Stimulated activated CD8-positive, alpha-beta memory T cell treated with anti-CD3 and anti-CD28 coated beads, Interleukin-12 subunit alpha, Interleukin-12 subunit beta, amount 100 ng/mL, for 4 hours (primary cell): ENCODE data around the gene MAML2.

Experiments
- DNase-seq: peaks from one replicate; pipeline ENCODE4 v3.0.0-alpha.2; 2020; ENCODE audit warnings: low read depth

The MAML2 gene

DNA sequence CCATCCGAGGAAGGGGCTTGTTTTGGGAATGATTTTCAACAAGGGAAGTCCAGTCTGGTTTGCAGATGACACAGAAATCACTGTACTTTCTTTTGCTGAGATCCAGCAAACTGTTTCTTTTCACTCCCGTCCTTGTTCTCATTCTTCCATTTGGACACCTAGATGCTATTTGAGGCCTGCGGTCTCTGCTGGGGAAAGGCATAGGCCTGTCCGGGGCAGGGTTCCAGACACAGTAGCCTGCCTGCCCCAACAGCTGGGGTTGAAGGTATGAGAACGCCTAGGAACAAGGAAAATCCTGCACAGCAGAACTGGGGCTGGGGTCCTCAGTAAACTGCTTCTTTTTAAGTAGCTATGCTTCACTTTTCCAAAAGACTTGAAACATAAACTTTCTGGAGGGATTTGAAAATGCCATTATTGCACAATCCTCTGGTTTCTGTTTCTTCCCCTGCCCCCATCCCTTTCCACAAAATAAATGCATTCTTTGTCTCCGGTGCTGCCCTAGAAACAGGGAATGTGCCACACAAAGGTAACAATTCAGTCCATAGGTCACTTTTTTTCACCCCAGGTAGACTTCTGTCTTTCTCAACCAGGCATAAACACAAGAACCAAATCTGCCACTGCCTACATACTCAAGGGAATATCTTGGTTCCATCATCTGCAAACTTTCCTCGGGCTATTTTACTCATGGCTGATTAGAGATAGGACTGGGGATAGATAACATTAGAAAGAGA, 244.3 kb downstream of the MAML2 start:
- DNase-seq = no peak

DNA sequence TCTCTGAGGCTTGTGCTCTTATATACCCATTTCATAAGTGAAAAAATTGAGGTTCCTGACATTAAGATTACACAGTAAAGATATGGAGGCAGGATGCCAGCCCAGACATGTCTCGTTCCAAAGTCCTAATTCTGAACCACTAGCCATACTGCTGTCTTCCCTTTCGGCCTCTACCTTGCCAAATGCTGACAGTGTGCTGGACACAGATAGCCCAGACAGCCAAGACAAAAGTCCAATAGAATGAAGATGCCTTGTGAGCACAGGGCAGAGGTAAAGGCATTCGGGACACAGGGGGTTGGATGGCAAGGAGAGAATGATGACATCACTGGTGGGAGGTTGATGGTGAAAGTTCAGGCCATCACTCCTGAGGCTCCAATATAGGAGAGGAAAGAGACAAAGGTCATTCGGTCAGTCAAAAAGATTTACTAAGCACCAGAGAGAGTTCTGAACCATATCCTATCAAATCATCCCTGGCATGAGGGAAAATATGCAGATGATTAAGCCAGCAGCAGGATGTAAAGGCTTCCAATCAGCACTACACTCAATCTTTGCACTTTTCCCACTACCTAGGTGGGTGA, 245.1 kb downstream of the MAML2 start:
- no peak for DNase-seq

DNA sequence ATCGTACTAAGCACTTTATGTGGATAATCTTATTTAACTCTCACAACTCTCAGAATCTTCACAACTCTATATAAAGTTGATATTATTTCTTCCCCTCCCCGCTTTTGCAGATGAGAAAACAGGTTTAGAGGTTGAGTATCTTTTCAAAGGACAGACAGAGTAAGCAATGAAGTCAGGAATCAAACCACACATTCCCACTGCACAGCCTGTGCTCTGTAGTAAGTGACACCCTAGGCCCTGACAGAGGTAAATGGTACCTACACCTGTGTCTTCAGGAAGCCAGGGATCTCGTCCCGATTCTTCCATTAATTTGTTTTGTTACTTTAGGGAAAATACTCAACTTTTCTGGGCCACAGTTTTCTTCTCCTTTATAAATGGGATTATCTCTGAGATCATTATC, 246.6 kb downstream of the MAML2 start:
- DNase-seq = no peak

DNA sequence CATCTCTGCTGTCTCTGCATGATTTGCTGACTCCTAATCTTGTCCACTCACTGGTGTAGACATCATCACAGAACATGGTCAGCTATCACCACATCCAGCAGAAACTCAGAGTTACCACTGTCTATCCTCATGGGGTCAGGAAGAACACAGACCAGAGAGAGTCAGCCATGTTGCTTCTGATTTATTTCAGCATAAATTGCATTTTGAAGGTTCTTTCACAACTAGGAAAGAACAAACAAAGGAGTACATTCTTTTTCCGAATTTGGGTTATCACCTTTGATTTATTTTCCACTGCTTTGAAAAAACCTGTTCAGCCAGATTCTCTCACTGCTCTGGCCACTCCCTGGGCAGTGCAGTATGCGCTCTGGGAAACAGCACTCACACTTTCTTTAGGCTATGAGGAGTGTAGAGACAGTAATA, 247.1 kb downstream of the MAML2 start:
- DNase-seq = no peak

DNA sequence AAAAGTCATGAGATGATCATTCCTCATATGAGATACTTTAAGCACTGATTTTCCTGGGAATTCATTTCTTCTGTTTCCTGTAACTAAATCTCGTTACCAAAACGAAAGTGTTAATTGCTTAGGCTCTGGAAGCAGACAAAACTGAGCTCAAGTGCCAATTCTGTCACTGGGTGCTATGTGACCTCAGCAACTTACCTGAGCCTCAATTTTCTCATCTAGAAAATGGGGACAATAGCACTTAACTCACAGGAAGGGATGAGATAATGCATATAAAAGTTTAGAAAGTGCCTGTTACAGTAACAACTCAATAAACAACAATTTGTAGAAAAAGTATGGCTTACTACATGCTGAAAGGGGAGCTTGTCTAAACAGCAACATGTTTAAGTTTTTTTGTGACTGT, 248.8 kb downstream of the MAML2 start:
- DNase-seq = no peak

DNA sequence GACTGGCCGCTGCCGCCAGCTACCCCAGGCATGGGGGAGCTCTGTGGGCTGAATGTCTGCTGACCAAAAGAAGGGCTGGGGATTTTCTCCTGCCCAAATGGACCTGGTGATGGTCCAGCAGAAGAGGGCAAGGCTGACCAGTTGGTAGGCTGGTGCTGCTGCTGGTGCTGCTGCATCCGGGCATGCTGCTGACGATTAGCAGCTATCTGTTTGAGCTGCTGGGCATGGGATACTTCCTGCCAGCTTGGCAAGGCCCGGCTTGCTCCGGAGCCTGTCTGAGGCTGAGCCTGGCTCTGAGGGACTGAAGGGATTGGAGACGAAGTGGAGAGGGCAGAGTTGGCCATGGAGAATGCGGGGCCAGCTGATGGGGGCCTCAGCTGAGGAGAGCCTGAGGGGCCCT, 250.5 kb downstream of the MAML2 start:
- no peak for DNase-seq

DNA sequence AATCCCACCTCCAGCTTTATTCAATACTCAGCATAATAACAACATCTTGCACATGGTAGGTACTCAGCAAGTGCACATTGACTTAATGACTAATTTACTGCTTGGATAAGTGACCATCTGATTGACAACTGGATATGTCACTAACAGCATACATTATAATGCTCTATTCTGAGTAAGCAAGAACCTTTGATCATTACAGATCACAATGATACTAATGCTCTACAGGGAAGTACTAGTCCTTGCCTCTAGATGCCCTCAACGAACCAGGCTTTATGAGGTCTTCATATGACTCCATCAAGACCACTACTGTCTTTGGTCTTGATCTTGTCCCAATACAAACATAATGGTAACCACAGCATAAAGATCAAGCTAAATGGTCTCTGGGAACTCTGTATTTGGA, 251.5 kb downstream of the MAML2 start:
- no peak for DNase-seq

DNA sequence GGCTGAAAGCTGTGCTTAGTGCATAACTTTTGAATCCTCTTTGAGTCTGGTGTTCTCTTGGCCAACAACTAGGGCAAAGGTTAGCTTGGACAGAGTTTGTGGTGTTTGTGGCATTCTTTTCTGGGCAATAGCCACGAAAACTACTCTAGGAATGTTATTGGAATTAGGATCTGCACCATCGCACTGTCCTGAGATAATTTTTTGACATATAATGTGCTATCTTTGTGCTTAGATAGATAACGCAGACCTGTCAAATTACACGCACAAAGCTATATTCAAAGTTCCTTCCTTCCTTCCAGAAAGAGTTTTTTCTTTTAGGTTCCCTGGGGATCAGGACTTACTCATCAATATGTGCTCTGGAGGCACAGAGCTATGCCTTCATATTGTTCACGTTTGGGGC, 252.3 kb downstream of the MAML2 start:
- no peak for DNase-seq

DNA sequence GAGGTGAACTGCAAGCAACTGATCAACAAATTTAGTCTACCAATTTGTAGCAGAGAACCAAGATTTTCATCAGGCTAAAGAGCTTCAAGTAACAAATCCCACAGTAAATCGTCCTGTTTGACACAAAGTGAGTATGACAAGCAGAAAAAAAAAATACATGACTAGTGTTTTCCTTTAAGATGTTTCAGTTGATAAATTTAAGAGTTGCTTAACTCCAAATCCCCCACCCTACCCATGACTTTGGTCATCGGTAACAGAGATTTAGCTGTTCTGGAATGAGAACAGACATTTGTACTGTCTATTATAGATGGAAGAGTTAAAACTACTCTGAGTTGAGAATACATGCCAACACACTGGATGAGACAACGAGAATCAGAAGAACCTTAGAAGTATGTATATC, 254.1 kb downstream of the MAML2 start:
- DNase-seq = no peak

DNA sequence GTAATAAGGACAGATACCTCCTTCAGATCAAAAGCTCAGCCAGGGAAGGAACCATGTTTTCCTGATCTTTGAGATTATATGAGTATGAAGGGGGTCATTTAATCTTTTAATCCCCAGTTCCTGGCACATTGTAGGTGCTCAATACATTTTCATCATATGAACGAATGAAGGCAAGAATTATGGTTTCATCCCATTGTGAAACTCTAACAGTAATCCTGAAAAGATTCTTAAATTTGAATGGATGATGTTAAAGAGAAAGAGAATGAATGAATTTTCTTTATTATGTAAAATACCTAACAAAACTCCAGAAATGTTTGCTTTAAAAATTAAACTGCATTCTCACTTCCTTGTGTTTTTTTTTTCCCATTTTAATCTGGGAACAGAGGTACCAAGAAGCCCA, 256.9 kb downstream of the MAML2 start:
- DNase-seq = no peak

DNA sequence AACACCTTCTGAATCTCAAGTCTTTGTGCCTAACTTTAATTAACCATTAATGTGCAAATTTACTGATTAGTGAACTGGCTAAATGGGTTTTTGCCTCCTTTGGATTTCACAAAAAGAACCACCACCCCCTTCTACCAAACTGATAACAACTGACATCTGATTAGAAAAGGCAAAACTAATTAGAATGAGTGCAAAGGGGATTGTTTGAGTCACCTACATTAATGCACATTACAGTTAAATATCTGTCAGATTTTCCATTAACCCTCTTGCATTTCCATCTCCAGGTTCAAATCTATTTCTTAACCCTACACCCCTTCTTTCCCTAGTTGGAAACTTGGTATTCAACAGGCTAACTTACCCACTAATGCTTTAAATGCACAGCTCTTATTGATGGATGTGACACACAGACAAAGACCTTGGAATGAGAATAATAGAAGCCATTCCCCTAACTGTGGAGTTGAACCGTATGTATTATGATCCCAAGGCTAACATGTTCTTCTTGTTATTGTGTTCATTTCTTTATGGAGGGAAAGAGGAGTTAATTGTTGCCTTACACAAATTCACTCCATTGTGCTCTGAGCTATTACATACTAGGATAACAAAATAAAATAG, 257.6 kb downstream of the MAML2 start:
- DNase-seq = no peak

DNA sequence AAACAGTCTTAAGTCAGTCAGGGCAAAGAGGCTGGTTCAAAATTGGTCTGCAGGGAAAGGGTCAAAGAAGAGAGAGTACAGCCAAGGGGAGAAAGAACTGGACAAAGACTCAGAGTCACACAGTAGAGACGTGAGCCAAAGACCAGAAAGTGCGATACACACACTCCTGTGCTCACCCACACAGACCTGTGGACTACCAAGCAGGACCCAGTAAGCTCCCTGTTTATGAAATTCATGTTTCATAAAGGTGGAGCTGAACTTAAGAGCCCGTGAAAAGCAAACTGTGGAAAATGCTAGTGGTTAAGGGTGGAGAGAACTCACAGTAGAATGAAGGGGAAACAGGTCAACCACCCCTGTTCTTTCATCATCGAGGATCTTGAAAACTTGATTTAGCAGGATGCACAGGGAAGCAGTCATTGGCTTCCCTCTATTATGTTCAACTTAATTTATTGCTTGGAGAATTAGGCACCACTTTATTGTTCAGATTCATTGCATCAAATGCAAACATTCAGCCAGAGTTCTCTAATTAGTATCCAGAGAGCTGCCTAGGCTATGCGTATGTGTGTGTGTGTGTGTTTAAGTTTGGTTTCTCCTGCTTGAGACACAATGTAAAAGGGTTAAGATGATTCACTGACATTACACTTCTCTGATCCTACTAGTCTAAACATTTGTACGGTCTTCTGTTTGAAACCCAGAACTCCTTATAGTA, 258.2 kb downstream of the MAML2 start:
- no peak for DNase-seq

DNA sequence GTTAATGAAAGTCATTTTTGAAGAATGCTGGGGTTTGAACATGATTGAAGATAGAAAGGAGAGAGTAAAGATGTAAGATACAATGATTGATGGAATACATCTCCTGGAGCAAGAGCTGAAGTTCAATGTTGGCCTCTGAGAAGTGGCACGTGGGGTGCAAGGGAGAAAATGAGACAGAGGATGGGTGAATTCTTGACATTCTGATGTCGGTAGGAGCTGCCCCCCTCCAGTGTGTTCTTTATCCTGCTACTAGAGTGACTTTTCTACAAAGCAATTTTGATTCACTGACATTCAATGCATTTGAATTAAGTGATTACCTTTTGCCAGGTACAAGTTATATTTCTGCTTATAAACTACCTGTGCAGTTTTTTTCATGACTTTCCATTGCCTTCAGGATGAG, 260.1 kb downstream of the MAML2 start:
- DNase-seq = no peak

DNA sequence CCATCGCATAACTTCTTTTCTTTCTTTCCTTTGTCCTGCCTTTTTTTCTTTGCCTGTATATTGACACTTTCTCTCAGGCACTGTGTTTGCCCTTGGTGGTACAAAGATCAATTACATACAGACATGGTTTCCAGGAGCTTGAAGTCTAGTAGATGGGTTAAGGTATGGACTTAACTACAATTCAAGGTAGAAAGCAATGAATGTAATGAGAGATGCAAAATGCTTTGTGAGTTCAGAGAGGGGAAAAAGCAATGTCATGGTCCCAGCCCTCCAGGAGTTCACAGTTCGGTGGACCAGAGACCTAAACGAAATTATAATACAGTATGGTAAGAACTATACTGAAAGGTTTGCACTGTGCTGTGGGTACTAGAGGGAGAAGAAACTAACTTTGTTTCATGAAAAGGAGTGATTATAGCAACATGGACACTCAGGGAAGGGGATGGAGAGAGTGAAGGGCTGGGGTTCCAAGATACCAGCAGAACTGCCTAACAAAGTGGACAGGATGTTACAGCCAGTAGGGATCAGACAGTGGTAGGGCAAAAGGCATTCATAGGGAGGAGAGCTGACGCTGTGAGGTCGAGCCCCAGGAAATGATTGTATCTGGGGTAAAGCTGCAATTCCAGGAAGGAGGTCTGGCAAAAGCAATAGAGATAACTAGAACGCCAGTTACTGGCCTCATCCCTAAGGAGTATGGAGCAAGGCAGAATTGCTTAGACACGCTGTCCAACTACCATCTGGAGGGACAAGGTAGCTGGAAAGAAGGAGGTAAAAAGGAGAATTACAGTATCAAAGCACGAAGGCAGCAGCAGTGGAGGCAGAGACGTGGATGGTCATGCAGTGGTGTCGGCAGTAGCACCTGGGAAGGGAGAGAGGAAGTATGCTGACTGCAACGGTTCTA, 260.7 kb downstream of the MAML2 start:
- DNase-seq = no peak

DNA sequence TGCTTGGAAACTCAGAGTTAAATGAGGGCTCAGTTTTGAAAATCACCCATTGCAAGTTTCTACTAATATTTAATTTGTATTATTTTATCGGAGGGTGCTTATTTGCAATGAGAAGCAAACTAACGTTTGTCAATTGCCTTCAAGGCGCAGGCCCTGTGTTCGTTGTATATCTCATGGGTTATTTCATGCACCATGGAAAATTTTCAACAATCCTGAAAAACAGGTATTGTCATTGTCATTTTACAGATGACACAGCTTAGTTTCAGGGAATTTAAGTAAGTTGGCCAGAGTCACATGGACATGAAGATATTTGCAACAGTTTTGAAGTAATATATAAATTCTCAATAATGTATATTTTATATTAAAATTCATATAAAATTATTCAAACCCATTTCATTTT, 261.4 kb downstream of the MAML2 start:
- DNase-seq = no peak

DNA sequence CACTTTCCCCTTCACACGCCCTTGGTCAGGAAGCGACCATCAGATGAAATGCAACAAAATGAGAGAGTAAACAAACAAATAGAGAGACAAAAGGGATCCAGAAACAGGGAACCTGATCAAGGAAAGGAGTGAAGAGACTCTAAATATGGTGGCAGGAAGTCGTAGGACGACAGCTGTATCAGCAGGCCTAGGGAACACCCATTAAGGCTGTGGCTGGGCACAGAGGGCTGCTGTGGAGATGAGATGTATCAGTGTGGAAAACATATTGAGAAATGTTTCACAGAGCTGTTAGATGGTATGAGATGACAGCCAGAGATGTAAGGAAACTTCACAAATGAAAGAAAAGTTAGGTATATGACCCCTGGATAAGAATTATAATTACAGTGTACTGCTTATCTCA, 263.3 kb downstream of the MAML2 start:
- no peak for DNase-seq

DNA sequence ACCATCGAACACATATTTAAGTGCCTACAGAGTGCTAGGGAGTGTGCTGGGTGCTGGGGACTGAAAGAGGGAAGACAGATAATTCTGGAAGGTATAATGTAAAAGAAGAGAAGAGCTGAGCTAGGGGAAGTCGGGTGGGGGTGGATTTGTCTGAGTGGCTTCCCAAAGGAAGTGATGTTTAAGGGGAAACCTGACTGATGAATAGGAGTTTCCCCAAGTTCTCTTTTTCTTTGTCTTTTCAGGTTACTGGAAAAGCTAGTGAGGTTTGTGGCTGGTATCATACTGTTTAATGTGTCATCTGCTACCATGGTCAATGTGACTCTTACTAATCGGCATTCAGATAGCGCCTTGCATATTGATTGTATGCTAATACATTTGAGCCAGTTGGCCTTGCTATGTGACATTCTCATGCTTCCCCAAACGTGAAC, 267.4 kb downstream of the MAML2 start:
- no peak for DNase-seq

DNA sequence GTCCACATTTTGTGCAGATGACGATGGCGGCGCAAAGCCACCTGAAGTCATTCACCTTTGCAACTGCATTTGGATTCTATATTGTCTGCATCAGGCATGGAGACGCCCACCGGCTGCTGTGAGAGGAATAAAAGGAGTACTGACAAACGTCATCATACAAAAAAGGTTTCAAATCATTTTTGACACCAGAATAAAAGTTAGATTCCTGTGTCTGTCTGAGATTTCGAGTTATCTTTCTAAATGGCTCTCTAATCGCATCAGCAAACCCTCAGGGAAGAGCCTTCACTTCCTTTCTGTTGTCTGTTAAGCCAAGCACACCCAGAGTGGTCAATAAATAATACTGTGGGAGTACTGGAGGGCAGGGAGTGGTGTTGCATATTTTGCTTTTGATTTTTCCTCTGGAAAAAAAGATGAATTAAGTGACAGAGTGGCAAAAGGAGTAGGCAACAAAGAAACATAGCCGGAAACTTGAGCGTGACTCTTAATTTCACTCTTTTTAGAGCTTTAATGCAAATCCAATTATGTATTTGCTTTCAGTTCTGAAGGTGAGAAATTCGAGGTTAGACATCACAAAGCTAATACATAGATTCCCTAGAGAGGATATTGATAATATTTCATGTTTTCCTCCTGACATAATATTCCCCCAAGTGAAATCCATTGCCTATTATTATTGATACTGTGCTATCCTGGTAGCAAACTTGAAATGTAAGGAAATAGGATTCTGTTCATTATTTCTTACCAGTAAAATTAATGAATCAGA, 268.3 kb downstream of the MAML2 start:
- no peak for DNase-seq

DNA sequence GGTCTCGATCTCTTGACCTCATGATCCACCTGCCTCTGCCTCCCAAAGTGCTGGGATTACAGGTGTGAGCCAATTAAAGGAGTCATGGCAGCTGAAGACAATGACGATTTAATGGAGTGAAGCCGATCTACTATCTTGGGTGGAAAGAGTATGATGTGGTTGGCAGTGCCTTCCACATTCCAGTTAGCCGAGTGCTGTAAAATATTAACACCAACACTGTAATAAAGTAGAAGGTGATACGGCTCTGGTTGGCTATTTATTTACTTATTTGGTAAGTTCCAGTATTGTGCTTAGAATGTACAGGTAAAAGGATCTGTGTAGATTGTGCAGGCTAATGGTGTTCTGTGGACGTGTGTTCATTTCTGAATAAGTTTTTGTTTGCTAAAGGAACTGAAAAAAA, 269.5 kb downstream of the MAML2 start:
- DNase-seq = no peak

DNA sequence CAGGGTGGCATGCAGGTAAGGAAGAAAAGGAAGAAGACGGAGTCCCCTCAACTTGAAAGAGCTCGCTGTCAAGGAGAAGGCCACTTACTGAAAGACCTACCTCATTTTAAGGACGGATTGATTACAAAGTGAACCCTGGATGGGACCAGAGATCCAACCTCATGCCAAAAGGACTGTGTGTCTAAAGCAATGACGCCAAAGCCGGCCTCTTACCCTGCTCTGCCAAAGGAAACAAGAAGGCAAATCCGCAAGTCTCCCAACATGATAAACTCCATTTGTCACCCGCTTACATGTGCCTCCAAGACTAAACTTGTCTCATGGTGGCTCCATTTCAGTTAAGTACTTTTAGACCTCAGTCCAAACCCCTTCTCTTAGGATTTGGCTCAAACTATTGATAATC, 270.4 kb downstream of the MAML2 start:
- DNase-seq = no peak

DNA sequence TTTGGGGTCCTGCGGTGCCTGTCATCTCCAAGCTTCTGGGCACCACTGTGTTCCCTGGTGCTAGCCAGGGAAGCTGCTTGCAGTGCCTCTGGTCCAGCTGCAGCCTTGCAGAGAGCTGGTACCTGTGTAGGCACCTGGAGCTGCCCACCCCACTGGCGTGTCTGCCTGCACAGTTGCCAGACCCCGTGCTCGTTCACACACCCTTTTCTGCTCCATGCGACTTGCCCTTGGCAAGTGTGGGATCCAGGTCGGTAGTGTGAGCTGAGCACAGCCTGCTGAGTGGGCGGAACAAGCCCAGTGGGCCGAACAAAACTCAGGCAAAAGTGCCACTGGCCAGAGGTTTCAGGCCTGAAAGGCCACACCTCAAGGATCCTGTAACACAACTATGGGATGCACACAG, 272.5 kb downstream of the MAML2 start:
- no peak for DNase-seq
